Endothelial cell of umbilical vein (primary cell): Measurements from ENCODE around the gene GADD45GIP1. TPM values are rescaled to one million over a fixed set of nuclear protein-coding genes. Genes with fewer than 3 reads are reported as not detected.
A peak's percentile ranks its signal among the peaks of the same experiment; 100 is the strongest.
"Not testable (repeated sequence)": the region's sequence is repeated elsewhere in the genome, so short reads cannot be mapped to it uniquely, and the experiment has no call there.

ENCODE experiments used
- BruUV-seq: library from RNA; stranded (reverse); fragments of 400-500 nt; replicated peaks from 2 replicates; lab custom pipeline; 2021; lab: Mats Ljungman, UMichigan
- CTCF ChIA-PET: fragments of 300-600, 350-600 bp; sonication (Branson Sonifier 250); formaldehyde crosslinking; loops from one replicate; lab custom pipeline; 2021; ENCODE audit warnings: antibody characterized with exemption, inconsistent platforms; lab: Charles Lee
- POLR2A ChIA-PET: fragments of 300-600, 350-600 bp; sonication (Branson Sonifier 250); formaldehyde crosslinking; loops from one replicate; lab custom pipeline; 2021; ENCODE audit warnings: antibody characterized with exemption, inconsistent platforms; lab: Charles Lee
- DNase-seq: peaks from one replicate; pipeline ENCODE4 v3.0.0-alpha.2; 2011; ENCODE audit warnings: low read depth, low spot score
- FAIRE-seq: peaks from 2 replicates; lab custom pipeline; 2011; peaks lifted over from hg19 to GRCh38; lab: Jason Lieb, UNC
- H2AFZ ChIP-seq: 2 replicates; pipeline ENCODE4 v1.6.0; 2012; ENCODE audit warnings: low read depth, low read length, control low read depth, inconsistent platforms
- H3K27ac ChIP-seq: 2 replicates; pipeline ENCODE4 v1.5.1; 2011; ENCODE audit warnings: low read depth, mild to moderate bottlenecking, control low read depth, low read length, moderate library complexity; ENCODE audit not compliant: insufficient read depth
- H3K27me3 ChIP-seq, 2 experiments: 2 replicates each; pipeline versions ENCODE4 v1.6.0 to v1.6.1; 2011; ENCODE audit warnings: low read length in 2 of 2, mixed read lengths in 1 of 2; ENCODE audit not compliant: control insufficient read depth in 2 of 2, insufficient read depth in 2 of 2
- H3K36me3 ChIP-seq, 2 experiments: 2 replicates in 1 of 2; 3 replicates in 1 of 2; pipeline ENCODE4 v1.5.1; 2011; ENCODE audit warnings: low read length in 2 of 2, mild to moderate bottlenecking in 1 of 2, moderate library complexity in 1 of 2; ENCODE audit not compliant: control insufficient read depth in 2 of 2, insufficient read depth in 2 of 2; ENCODE audit errors: extremely low read depth in 1 of 2
- H3K4me1 ChIP-seq: 3 replicates; pipeline ENCODE4 v1.5.1; 2011; ENCODE audit warnings: mild to moderate bottlenecking, low read length; ENCODE audit not compliant: control insufficient read depth, insufficient read depth; ENCODE audit errors: extremely low read depth
- H3K4me2 ChIP-seq: 2 replicates; pipeline ENCODE4 v1.6.1; 2011; ENCODE audit warnings: low read length, control low read depth, mixed read lengths; ENCODE audit not compliant: insufficient read depth
- H3K4me3 ChIP-seq, 3 experiments: fragments of 200-600 bp in 1 of 3; sonication (generic), shearing (Covaris generic) in 1 of 3; replicated peaks in 1 of 3; 2 replicates each; pipeline ENCODE4 v1.5.1; 2011 to 2016; ENCODE audit warnings: control low read depth in 3 of 3, low read length in 3 of 3, mild to moderate bottlenecking in 2 of 3, inconsistent platforms in 1 of 3, low read depth in 1 of 3, moderate library complexity in 1 of 3; ENCODE audit not compliant: insufficient read depth in 1 of 3
- H3K79me2 ChIP-seq: 2 replicates; pipeline ENCODE4 v1.6.0; 2012; ENCODE audit warnings: low read length, inconsistent platforms; ENCODE audit not compliant: control insufficient read depth, insufficient read depth
- H3K9ac ChIP-seq: replicated peaks from 2 replicates; pipeline ENCODE3; 2011; ENCODE audit warnings: low read length, control low read depth; ENCODE audit not compliant: insufficient read depth; ENCODE audit errors: extremely low read depth
- H3K9me1 ChIP-seq: replicated peaks from 3 replicates; pipeline ENCODE4 v1.6.0; 2011; ENCODE audit warnings: mild to moderate bottlenecking, low read length; ENCODE audit not compliant: control insufficient read depth, insufficient read depth; ENCODE audit errors: extremely low read depth
- H3K9me3 ChIP-seq: replicated peaks from 2 replicates; pipeline ENCODE4 v1.5.1; 2012; ENCODE audit warnings: low read length, inconsistent platforms; ENCODE audit not compliant: control insufficient read depth, insufficient read depth
- H4K20me1 ChIP-seq: replicated peaks from 2 replicates; pipeline ENCODE3; 2011; ENCODE audit warnings: mild to moderate bottlenecking, low read length; ENCODE audit not compliant: control insufficient read depth, insufficient read depth; ENCODE audit errors: extremely low read depth
- FOS ChIP-seq: IDR thresholded peaks from 2 replicates; pipeline ENCODE4 v1.6.1; 2011; ENCODE audit warnings: mild to moderate bottlenecking, low read length, moderate library complexity, borderline replicate concordance; ENCODE audit not compliant: insufficient read depth
- MAX ChIP-seq: IDR thresholded peaks from 2 replicates; pipeline ENCODE4 v1.6.1; 2011; ENCODE audit not compliant: insufficient read depth, insufficient read length
- POLR2A ChIP-seq: IDR thresholded peaks from 2 replicates; pipeline ENCODE4 v1.6.1; 2012; ENCODE audit warnings: low read depth, mild to moderate bottlenecking, control low read depth, low read length
- dilution Hi-C: fragments of 300-500 bp; cut with MboI; formaldehyde crosslinking; loops from one replicate; pipeline ENCODE4 v1.15.0; 2019; ENCODE audit warnings: low sequenced_read_pairs; ENCODE audit not compliant: extremely low pct_ligation_motif_present
- intact Hi-C: fragments of 100-400 bp; cut with micrococcal nuclease; formaldehyde crosslinking; loops from one replicate; pipeline ENCODE4 v1.10.0; 2022
- polyA plus RNA-seq, 4 experiments: library from polyadenylated mRNA; depleted of rRNA in 3 of 4; stranded (reverse) in 3 of 4; unstranded in 1 of 4; fragments of >200 nt; gene quantifications; 2 replicates each; pipeline versions ENCODE4 v1.2.1 to v1.2.3, GENCODE V29; 2011 to 2012; ENCODE audit warnings: missing spikeins in 1 of 4
- total RNA-seq: library from RNA; stranded (reverse); gene quantifications from 2 replicates; pipeline ENCODE4 v1.2.3, GENCODE V29; 2021

GADD45GIP1 gene
- total and polyA plus RNA-seq, 2 donors (not counting 3 experiments of a cell fraction or from before 2014, with no cell fraction given) = 32.8 to 38.3 TPM

- H3K79me2 ChIP-seq = peaks cover 42% of the 10 kb centered on the region
- H4K20me1 ChIP-seq = no peaks in the 10 kb centered on the region
- CTCF ChIA-PET = interaction anchor here (1.7 to 3.6 kb wide), 2 partner anchors 9 to 21 kb away, joined by 5 to 15 read pairs; no protein-coding TSS in a partner anchor
- H3K27ac ChIP-seq = no peak overlapping the region
- no peaks in the 10 kb centered on the region for H3K9me3 ChIP-seq
- POLR2A ChIA-PET = interaction anchor here (0.6 to 1.5 kb wide), 2 partner anchors 10 to 13 kb away, joined by 5 to 7 read pairs; partner anchors contain the start of gene RAD23A
- H3K27me3 ChIP-seq = no peaks in the 10 kb centered on the region
- peaks cover 38% of the 10 kb centered on the region for H3K4me1 ChIP-seq
- H3K9ac ChIP-seq = peak overlapping the region; percentile 12
- peaks cover 8 to 11% of the 10 kb centered on the region in 2 experiments for H3K36me3 ChIP-seq
- no peaks in the 10 kb centered on the region for H3K9me1 ChIP-seq
- intact Hi-C loops (no loop called here), dilution Hi-C loops (no loop called here)
- DNase-seq (no peak), FAIRE-seq (no peak)
- TF ChIP-seq POLR2A (no peak), FOS (no peak), MAX (no peak)
- H2AFZ ChIP-seq = no peak overlapping the region
- BruUV-seq = no TSS peak
- peak overlapping the region; percentile 70 for H3K4me2 ChIP-seq
- H3K4me3 ChIP-seq = peak overlapping the region; percentile 64 to 81 (median 65)
Measured at GRCh38 chr19:12955996-12956395, 1.0 kb downstream of the GADD45GIP1 start.

GRCh38 chr19:12955575-12955974 lies 1.4 kb downstream of the GADD45GIP1 start:
- H3K9me3 ChIP-seq, DNase-seq, dilution Hi-C loops, H3K9me1 ChIP-seq, H3K27me3 ChIP-seq, BruUV-seq, FAIRE-seq, H3K27ac ChIP-seq, H4K20me1 ChIP-seq, H2AFZ ChIP-seq, intact Hi-C loops: not testable (repeated sequence)
- Histone ChIP-seq H3K36me3 (peaks cover 11% of the 10 kb centered on the region in 2 experiments), H3K4me3 (peak overlapping the region in 1 of 3 experiments; percentile 65), H3K4me1 (peaks cover 38% of the 10 kb centered on the region), H3K79me2 (peaks cover 42% of the 10 kb centered on the region), H3K9ac (peak overlapping the region; percentile 12), H3K4me2 (peak overlapping the region; percentile 70)
- CTCF ChIA-PET = interaction anchor here (1.7 to 3.6 kb wide), 2 partner anchors 10 to 22 kb away, joined by 5 to 15 read pairs; no protein-coding TSS in a partner anchor
- POLR2A ChIA-PET = interaction anchor here (1.5 kb wide), 1 partner anchor 9 kb away, joined by 5 read pairs; the partner anchor contains the start of gene RAD23A
